ENCODE data around the gene PRDM5. TPM values are rescaled to one million over a fixed set of nuclear protein-coding genes. Genes with fewer than 3 reads are reported as not detected.
A peak's percentile ranks its signal among the peaks of the same experiment; 100 is the strongest.

PRDM5 gene
- total and polyA plus RNA-seq, 9 of the 15 experiments (the other 6 are each of a cell fraction or from before 2014, with no cell fraction given): not detected

DNA sequence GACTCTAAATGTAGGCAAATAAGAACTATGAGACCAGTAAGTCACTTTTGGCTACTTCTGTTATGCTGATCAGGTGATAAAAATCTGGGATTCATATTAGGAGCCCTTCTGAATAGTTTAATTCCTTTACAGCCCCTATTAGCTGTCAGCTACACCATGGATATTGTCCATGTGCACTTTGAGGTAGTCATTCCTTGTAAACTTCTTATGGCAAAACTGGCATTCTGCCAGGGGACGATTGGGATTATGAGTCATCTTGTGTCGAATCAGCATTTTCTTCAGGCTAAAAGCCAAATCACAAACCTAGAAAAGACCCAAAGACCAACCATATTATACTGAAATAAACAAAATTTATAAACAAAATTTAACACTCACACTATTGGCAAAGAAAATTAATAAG, 227.6 kb downstream of the PRDM5 start:
- intact Hi-C loops (cut with micrococcal nuclease) (no loop called here), in situ Hi-C loops (cut with MboI) (no loop called here)
- Histone ChIP-seq H3K9me3 (replicated peaks; ENCODE audit: control insufficient read depth, insufficient read depth, low read depth, low read length) (no peaks in the 10 kb centered on the region), H3K4me2 (ENCODE audit: insufficient read depth, low read length) (no peak overlapping the region), H4K20me1 (replicated peaks; ENCODE audit: control insufficient read depth, insufficient read depth, low read length) (no peaks in the 10 kb centered on the region), H2AFZ (ENCODE audit: low read depth, low read length) (no peak overlapping the region), H3K27ac (ENCODE audit: extremely low read depth, low read depth, low read length) (no peak overlapping the region), H3K9ac (ENCODE audit: insufficient read depth in 1 of 2, low read depth in 2 of 2, low read length in 2 of 2) (no peak overlapping the region), H3K4me3 (no peak overlapping the region), H3K79me2 (ENCODE audit: control insufficient read depth, insufficient read depth, low read length) (no peaks in the 10 kb centered on the region), H3K36me3 (ENCODE audit: control insufficient read depth, insufficient read depth, low read length) (no peaks in the 10 kb centered on the region; the same call in 2 of the 3 replicates), H3K4me1 (replicated peaks in 1 of 2; ENCODE audit: control insufficient read depth in 2 of 2, insufficient read depth in 2 of 2, low read length in 2 of 2) (no peaks in the 10 kb centered on the region), H3K9me1 (ENCODE audit: control insufficient read depth, insufficient read depth, low read length) (no peaks in the 10 kb centered on the region), H3K27me3 (ENCODE audit: control insufficient read depth in 2 of 2, insufficient read depth in 2 of 2, low read length in 2 of 2) (no peaks in the 10 kb centered on the region)
- 0% methylated on average over 2 of the region's 2 CpGs for WGBS (ENCODE audit: insufficient coverage, low coverage, missing lambda C conversion rate)
- POLR2A ChIA-PET: no interaction called here
- no peak for FAIRE-seq
- TF ChIP-seq, protein P1, sequence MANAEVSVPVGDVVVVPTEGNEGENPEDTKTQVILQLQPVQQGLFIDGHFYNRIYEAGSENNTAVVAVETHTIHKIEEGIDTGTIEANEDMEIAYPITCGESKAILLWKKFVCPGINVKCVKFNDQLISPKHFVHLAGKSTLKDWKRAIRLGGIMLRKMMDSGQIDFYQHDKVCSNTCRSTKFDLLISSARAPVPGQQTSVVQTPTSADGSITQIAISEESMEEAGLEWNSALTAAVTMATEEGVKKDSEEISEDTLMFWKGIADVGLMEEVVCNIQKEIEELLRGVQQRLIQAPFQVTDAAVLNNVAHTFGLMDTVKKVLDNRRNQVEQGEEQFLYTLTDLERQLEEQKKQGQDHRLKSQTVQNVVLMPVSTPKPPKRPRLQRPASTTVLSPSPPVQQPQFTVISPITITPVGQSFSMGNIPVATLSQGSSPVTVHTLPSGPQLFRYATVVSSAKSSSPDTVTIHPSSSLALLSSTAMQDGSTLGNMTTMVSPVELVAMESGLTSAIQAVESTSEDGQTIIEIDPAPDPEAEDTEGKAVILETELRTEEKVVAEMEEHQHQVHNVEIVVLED (CRISPR knock-in tag; IDR thresholded peaks at IDR 0.05): no peak
- TF ChIP-seq MAFG (tag; conservative IDR thresholded peaks at IDR 0.05) (peak; percentile 21; the same call in 1 of the 2 replicates), SMC3 (conservative IDR thresholded peaks at IDR 0.05; ENCODE audit: insufficient read depth, low read depth, low read length) (no peak), NFIC (IDR thresholded peaks at IDR 0.05) (peak; percentile 45), ZNF316 (IDR thresholded peaks at IDR 0.05) (peak; percentile 47; the same call in 1 of the 2 replicates), MAFK (IDR thresholded peaks at IDR 0.05; ENCODE audit: low read length) (0 out of 2 replicates have a peak, but pooled peaks have one; percentile 32), MAFF (IDR thresholded peaks at IDR 0.05; ENCODE audit: low read length) (peak; percentile 53; the same call in 1 of the 2 replicates), WHSC1 (IDR thresholded peaks at IDR 0.05; ENCODE audit: low read length) (no peak), ELF4 (CRISPR knock-in tag; IDR thresholded peaks at IDR 0.05) (no peak)
- TF ChIP-seq, protein P2, sequence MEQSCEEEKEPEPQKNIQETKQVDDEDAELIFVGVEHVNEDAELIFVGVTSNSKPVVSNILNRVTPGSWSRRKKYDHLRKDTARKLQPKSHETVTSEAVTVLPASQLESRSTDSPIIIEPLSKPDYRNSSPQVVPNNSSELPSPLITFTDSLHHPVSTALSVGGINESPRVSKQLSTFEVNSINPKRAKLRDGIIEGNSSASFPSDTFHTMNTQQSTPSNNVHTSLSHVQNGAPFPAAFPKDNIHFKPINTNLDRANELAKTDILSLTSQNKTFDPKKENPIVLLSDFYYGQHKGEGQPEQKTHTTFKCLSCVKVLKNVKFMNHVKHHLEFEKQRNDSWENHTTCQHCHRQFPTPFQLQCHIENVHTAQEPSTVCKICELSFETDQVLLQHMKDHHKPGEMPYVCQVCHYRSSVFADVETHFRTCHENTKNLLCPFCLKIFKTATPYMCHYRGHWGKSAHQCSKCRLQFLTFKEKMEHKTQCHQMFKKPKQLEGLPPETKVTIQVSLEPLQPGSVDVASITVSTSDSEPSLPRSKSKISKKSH (CRISPR knock-in tag; IDR thresholded peaks at IDR 0.05): no peak
- BruUV-seq (replicated peaks): no TSS peak
- CTCF ChIA-PET (ENCODE audit: low intra/inter-chr PET ratio): no interaction called here
- DNase-seq (ENCODE audit: extremely low read depth in 1 of 4, low spot score in 3 of 4): no peak
- no peak for ATAC-seq
